Stomach smooth muscle (tissue), 2 donors: ENCODE data around the gene GOSR2.

ENCODE experiments used
- H3K27ac ChIP-seq: one replicate; pipeline ENCODE4 v1.7.0; 2013; ENCODE audit warnings: mild to moderate bottlenecking, low read length, inconsistent platforms
- H3K27me3 ChIP-seq, 2 donors: one replicate each; pipeline ENCODE4 v1.7.0; 2013; ENCODE audit warnings: low read length in 2 of 2; ENCODE audit not compliant: insufficient read depth in 2 of 2, control insufficient read depth in 1 of 2
- H3K36me3 ChIP-seq, 2 donors: one replicate each; pipeline ENCODE4 v1.7.0; 2013; ENCODE audit warnings: low read length in 2 of 2; ENCODE audit not compliant: control insufficient read depth in 2 of 2, insufficient read depth in 2 of 2
- H3K4me1 ChIP-seq: one replicate; pipeline ENCODE4 v1.7.0; 2013; ENCODE audit warnings: low read length; ENCODE audit not compliant: control insufficient read depth, insufficient read depth
- H3K4me3 ChIP-seq, 2 donors: one replicate each; pipeline ENCODE4 v1.7.0; 2013; ENCODE audit warnings: low read length in 2 of 2
- H3K9ac ChIP-seq, 2 donors: one replicate each; pipeline ENCODE4 v1.7.0; 2013; ENCODE audit warnings: low read length in 2 of 2, mild to moderate bottlenecking in 1 of 2
- H3K9me3 ChIP-seq, 2 donors: one replicate each; pipeline ENCODE4 v1.7.0; 2013; ENCODE audit warnings: low read length in 2 of 2; ENCODE audit not compliant: control insufficient read depth in 2 of 2
- donor health status: healthy.
- donor health status: Pancreatic carcinoma.

The GOSR2 gene

GRCh38 chr17:46882666-46883065, 40.3 kb upstream of the GOSR2 start:
- Histone ChIP-seq H3K27me3 (peaks cover 8 to 15% of the 10 kb centered on the region in 2 donors), H3K36me3 (no peaks in the 10 kb centered on the region), H3K27ac (no peak overlapping the region), H3K4me3 (no peak overlapping the region), H3K9ac (no peak overlapping the region), H3K4me1 (no peaks in the 10 kb centered on the region), H3K9me3 (no peaks in the 10 kb centered on the region)

GRCh38 chr17:46883871-46884520, 39.0 kb upstream of the GOSR2 start:
- Histone ChIP-seq H3K9ac (no peak overlapping the region), H3K4me3 (no peak overlapping the region), H3K4me1 (no peaks in the 10 kb centered on the region), H3K36me3 (no peaks in the 10 kb centered on the region), H3K27ac (no peak overlapping the region), H3K27me3 (peaks cover 8 to 15% of the 10 kb centered on the region in 2 donors), H3K9me3 (no peaks in the 10 kb centered on the region)

DNA sequence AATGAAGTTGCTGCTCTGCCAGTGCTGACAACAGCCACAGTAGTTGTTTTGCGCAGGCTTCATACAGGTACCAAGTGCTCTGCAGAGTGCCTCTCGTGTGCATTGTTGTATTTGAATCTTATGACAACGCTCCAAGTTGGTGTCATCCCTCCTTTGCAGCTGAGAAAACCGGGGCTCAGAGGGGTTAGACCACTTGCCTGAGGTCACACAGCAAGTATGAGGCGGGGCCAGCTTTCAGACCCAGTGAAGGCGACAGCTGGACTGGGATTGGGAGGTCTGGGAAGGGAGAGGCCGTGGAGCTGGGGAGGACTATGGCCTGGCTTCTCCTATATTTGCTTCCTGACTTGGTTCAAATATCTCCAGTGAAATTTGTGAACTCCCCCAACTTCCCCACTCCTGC, 38.4 kb upstream of the GOSR2 start:
- H3K4me3 ChIP-seq: no peak overlapping the region
- no peaks in the 10 kb centered on the region for H3K4me1 ChIP-seq
- H3K27me3 ChIP-seq: peaks cover 11 to 15% of the 10 kb centered on the region in 2 donors
- no peak overlapping the region for H3K9ac ChIP-seq
- H3K27ac ChIP-seq: no peak overlapping the region
- H3K9me3 ChIP-seq: no peaks in the 10 kb centered on the region
- no peaks in the 10 kb centered on the region for H3K36me3 ChIP-seq

- Histone ChIP-seq H3K27ac (no peak overlapping the region), H3K36me3 (no peaks in the 10 kb centered on the region), H3K4me1 (no peaks in the 10 kb centered on the region), H3K27me3 (peaks cover 11 to 15% of the 10 kb centered on the region in 2 donors), H3K9ac (no peak overlapping the region), H3K4me3 (no peak overlapping the region), H3K9me3 (no peaks in the 10 kb centered on the region)
These were observed 37.3 kb upstream of the GOSR2 start for GRCh38 chr17:46885415-46886309.

- H3K9ac ChIP-seq: no peak overlapping the region
- no peak overlapping the region for H3K4me3 ChIP-seq
- no peak overlapping the region for H3K27ac ChIP-seq
- peaks cover 11 to 19% of the 10 kb centered on the region in 2 donors for H3K27me3 ChIP-seq
- H3K4me1 ChIP-seq: no peaks in the 10 kb centered on the region
- H3K36me3 ChIP-seq: no peaks in the 10 kb centered on the region
- H3K9me3 ChIP-seq: no peaks in the 10 kb centered on the region
These were observed 36.7 kb upstream of the GOSR2 start for GRCh38 chr17:46886310-46886663.

DNA sequence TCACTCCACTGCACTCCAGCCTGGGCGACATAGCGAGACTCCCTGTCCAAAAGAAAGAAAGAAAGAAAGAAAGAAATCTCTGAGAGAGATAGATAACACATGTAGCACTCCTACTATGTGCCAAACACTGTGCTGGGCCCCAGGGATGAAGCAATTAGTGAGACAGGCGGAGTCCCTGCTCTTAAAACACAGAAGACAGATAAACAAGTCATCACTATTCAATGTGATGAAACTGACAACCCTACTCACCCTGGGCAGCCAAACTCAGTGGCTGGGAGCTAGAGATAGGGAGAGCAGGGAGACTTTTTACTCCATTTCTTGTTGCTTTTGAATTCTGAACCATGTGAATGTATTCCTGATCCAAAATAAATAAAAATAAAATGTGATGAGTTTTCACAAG, 35.2 kb upstream of the GOSR2 start:
- Histone ChIP-seq H3K27me3 (peaks cover 11 to 26% of the 10 kb centered on the region in 2 donors), H3K9ac (no peak overlapping the region), H3K36me3 (no peaks in the 10 kb centered on the region), H3K9me3 (no peaks in the 10 kb centered on the region), H3K27ac (no peak overlapping the region), H3K4me3 (no peak overlapping the region), H3K4me1 (no peaks in the 10 kb centered on the region)

DNA sequence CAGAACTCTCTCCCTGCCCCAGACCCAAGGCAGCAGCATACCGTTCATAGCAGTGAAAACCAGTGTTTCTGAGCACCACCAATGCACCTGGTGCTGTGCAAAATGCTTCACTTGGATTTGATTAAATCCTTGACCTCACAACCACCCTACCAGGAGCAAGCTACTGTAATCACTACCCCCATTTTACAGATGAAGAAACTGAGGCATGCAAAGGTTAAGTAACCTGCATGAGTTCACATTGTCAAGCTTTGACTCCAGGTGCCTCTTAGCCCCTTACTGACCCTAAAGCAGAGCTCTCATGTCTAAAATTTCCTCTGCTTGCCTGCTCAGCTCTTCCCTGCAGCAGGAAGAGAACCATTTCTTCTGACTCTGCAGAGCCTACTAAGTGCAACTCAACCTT, 34.2 kb upstream of the GOSR2 start:
- no peak overlapping the region for H3K9ac ChIP-seq
- no peaks in the 10 kb centered on the region for H3K4me1 ChIP-seq
- no peaks in the 10 kb centered on the region for H3K9me3 ChIP-seq
- H3K4me3 ChIP-seq: no peak overlapping the region
- peaks cover 16 to 28% of the 10 kb centered on the region in 2 donors for H3K27me3 ChIP-seq
- no peaks in the 10 kb centered on the region for H3K36me3 ChIP-seq
- no peak overlapping the region for H3K27ac ChIP-seq

DNA sequence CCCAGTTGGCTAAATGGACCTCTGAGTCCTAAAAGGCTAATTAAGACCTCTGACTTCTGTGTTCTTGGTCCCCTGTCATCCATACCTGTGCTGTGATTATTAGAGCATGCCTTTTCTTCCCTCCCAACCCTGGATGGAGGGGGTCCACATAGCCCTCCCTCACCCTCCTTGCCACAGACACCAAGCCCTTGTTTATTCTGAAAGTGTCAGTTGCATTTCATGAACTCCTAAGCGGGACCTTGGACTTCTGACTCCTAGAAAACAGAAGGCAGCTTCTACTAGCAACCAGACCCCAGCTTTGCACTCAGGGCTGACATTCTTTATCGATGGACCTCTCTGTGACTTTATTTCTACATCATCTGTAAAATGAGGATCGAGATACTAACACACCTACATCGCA, 33.4 kb upstream of the GOSR2 start:
- no peak overlapping the region for H3K27ac ChIP-seq
- H3K4me3 ChIP-seq: no peak overlapping the region
- no peaks in the 10 kb centered on the region for H3K36me3 ChIP-seq
- H3K9me3 ChIP-seq: no peaks in the 10 kb centered on the region
- no peak overlapping the region for H3K9ac ChIP-seq
- peaks cover 18 to 32% of the 10 kb centered on the region in 2 donors for H3K27me3 ChIP-seq
- H3K4me1 ChIP-seq: no peaks in the 10 kb centered on the region

- Histone ChIP-seq H3K4me1 (no peaks in the 10 kb centered on the region), H3K27ac (no peak overlapping the region), H3K9me3 (no peaks in the 10 kb centered on the region), H3K27me3 (peaks cover 20 to 36% of the 10 kb centered on the region in 2 donors), H3K36me3 (no peaks in the 10 kb centered on the region), H3K4me3 (no peak overlapping the region), H3K9ac (no peak overlapping the region)
These were observed 32.9 kb upstream of the GOSR2 start for GRCh38 chr17:46889992-46890564.

DNA sequence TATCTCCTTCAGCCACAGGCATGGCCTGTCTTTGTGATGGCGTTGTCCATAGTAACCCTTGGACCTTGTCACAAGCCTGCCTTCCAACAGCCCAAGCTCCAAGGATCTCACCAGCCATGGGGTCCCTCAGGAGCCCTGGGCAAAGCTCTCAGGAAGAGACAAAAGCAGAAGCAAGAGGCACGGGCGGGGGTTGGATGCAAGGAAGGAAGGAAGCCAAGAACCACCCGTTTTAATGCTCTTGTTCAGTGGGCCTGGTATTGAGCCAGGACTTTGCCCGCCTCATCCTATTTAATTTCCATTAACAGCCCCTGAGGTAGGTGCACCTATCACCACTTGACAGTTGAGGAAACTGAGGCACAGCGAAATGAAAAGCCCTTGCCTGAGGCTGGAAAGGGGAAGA, 32.3 kb upstream of the GOSR2 start:
- Histone ChIP-seq H3K9ac (no peak overlapping the region), H3K27ac (no peak overlapping the region), H3K4me1 (no peaks in the 10 kb centered on the region), H3K27me3 (peaks cover 20 to 36% of the 10 kb centered on the region in 2 donors), H3K36me3 (no peaks in the 10 kb centered on the region), H3K4me3 (no peak overlapping the region), H3K9me3 (no peaks in the 10 kb centered on the region)
